Ascending aorta (tissue), 2 donors: ENCODE measurements around the gene NLGN1. TPM values are rescaled to one million over a fixed set of nuclear protein-coding genes. Genes with fewer than 3 reads are reported as not detected.

Source experiments
- DNase-seq, 2 donors: peaks; one replicate each; pipeline ENCODE4 v3.0.0-alpha.2; 2019; ENCODE audit warnings: low spot score in 2 of 2
- H3K27ac ChIP-seq, 2 donors: fragments of 200-600 bp; sonication (generic); one replicate each; pipeline ENCODE4 v1.5.1; 2016 to 2017; ENCODE audit warnings: mild to moderate bottlenecking in 1 of 2
- H3K27me3 ChIP-seq: fragments of 200-600 bp; sonication (generic); one replicate; pipeline ENCODE4 v1.5.1; 2017
- H3K36me3 ChIP-seq, 2 donors: fragments of 200-600 bp; sonication (generic); one replicate each; pipeline ENCODE4 v1.5.1; 2016
- H3K4me1 ChIP-seq, 2 donors: fragments of 200-600 bp; sonication (generic); one replicate each; pipeline ENCODE4 v1.5.1; 2016 to 2017; ENCODE audit warnings: mild to moderate bottlenecking in 1 of 2
- H3K4me3 ChIP-seq, 2 donors: fragments of 200-600 bp; sonication (generic); one replicate each; pipeline ENCODE4 v1.5.1; 2016 to 2017; ENCODE audit warnings: mild to moderate bottlenecking in 1 of 2
- H3K9me3 ChIP-seq, 2 donors: fragments of 200-600 bp; sonication (generic); one replicate each; pipeline ENCODE4 v1.5.1; 2016
- CTCF ChIP-seq, 3 experiments: fragments of 200-600 bp in 2 of 3; fragments of 450-650 bp in 1 of 3; sonication (generic) in 2 of 3; IDR thresholded peaks; one replicate each; pipeline ENCODE4 v1.5.1; 2016 to 2019; ENCODE audit warnings: antibody characterized with exemption in 3 of 3, mild to moderate bottlenecking in 1 of 3, moderate library complexity in 1 of 3
- intact Hi-C: fragments of 100-400 bp; cut with DNase I; formaldehyde crosslinking; loops from one replicate; pipeline ENCODE4 v1.15.1; 2023
- total RNA-seq: library from RNA; depleted of rRNA; stranded (reverse); fragments of >200 nt; gene quantifications from one replicate; pipeline ENCODE4 v1.1.0, GENCODE V29; 2016

The NLGN1 gene
- total RNA-seq, 1 donor from 2014 or later: 5.2 TPM

- H3K36me3 ChIP-seq: no peaks in the 10 kb centered on the region
- no peak for DNase-seq
- TF ChIP-seq CTCF (IDR thresholded peaks at IDR 0.05): no peak
- intact Hi-C loops: no loop called here
- H3K27me3 ChIP-seq: no peaks in the 10 kb centered on the region
- no peaks in the 10 kb centered on the region for H3K4me1 ChIP-seq
- no peak overlapping the region for H3K27ac ChIP-seq
- no peak overlapping the region for H3K4me3 ChIP-seq
- no peaks in the 10 kb centered on the region for H3K9me3 ChIP-seq
These were observed 541.8 kb downstream of the NLGN1 start for GRCh38 chr3:173939331-173939730.

- H3K4me3 ChIP-seq: no peak overlapping the region
- no peaks in the 10 kb centered on the region for H3K27me3 ChIP-seq
- no peaks in the 10 kb centered on the region for H3K4me1 ChIP-seq
- H3K9me3 ChIP-seq: no peaks in the 10 kb centered on the region
- H3K27ac ChIP-seq: no peak overlapping the region
- H3K36me3 ChIP-seq: no peaks in the 10 kb centered on the region
- intact Hi-C loops: no loop called here
- no peak for TF ChIP-seq CTCF (IDR thresholded peaks at IDR 0.05)
- no peak for DNase-seq
These were observed 545.7 kb downstream of the NLGN1 start for GRCh38 chr3:173943264-173943663.

- Histone ChIP-seq H3K4me3 (no peak overlapping the region), H3K4me1 (no peaks in the 10 kb centered on the region), H3K27me3 (no peaks in the 10 kb centered on the region), H3K9me3 (no peaks in the 10 kb centered on the region), H3K36me3 (no peaks in the 10 kb centered on the region), H3K27ac (no peak overlapping the region)
- intact Hi-C loops: no loop called here
- no peak for TF ChIP-seq CTCF (IDR thresholded peaks at IDR 0.05)
- no peak for DNase-seq
These were observed 547.6 kb downstream of the NLGN1 start for GRCh38 chr3:173945170-173945569.

- no peaks in the 10 kb centered on the region for H3K4me1 ChIP-seq
- no peak overlapping the region for H3K27ac ChIP-seq
- DNase-seq: no peak
- H3K9me3 ChIP-seq: no peaks in the 10 kb centered on the region
- H3K36me3 ChIP-seq: no peaks in the 10 kb centered on the region
- H3K27me3 ChIP-seq: no peaks in the 10 kb centered on the region
- TF ChIP-seq CTCF (IDR thresholded peaks at IDR 0.05): no peak
- intact Hi-C loops: no loop called here
- no peak overlapping the region for H3K4me3 ChIP-seq
These were observed 548.3 kb downstream of the NLGN1 start for GRCh38 chr3:173945806-173946205.

- no peak for DNase-seq
- Histone ChIP-seq H3K4me1 (no peaks in the 10 kb centered on the region), H3K36me3 (no peaks in the 10 kb centered on the region), H3K4me3 (no peak overlapping the region), H3K9me3 (no peaks in the 10 kb centered on the region), H3K27me3 (no peaks in the 10 kb centered on the region), H3K27ac (no peak overlapping the region)
- intact Hi-C loops: no loop called here
- TF ChIP-seq CTCF (IDR thresholded peaks at IDR 0.05): no peak
These were observed 557.1 kb downstream of the NLGN1 start for GRCh38 chr3:173954647-173955046.

GRCh38 chr3:173957646-173958045, 560.1 kb downstream of the NLGN1 start:
- H3K4me1 ChIP-seq: peaks cover 0 to 8% of the 10 kb centered on the region in 2 donors
- intact Hi-C loops: no loop called here
- no peak for DNase-seq
- H3K36me3 ChIP-seq: no peaks in the 10 kb centered on the region
- no peak for TF ChIP-seq CTCF (IDR thresholded peaks at IDR 0.05)
- H3K27me3 ChIP-seq: no peaks in the 10 kb centered on the region
- no peak overlapping the region for H3K27ac ChIP-seq
- no peaks in the 10 kb centered on the region for H3K9me3 ChIP-seq
- H3K4me3 ChIP-seq: no peak overlapping the region
